GM19035 (cell line): ENCODE data around the gene MACF1.
"Not testable (repeated sequence)": the region's sequence is repeated elsewhere in the genome, so short reads cannot be mapped to it uniquely, and the experiment has no call there.

Source experiments
- ATAC-seq: cut with Tn5 transposase; IDR thresholded peaks from one replicate; pipeline ENCODE4 v1.9.1; 2021; ENCODE audit not compliant: unreplicated experiment

MACF1 gene

GRCh38 chr1:39446986-39447567, 242.6 kb downstream of the MACF1 start:
- ATAC-seq: no peak

DNA sequence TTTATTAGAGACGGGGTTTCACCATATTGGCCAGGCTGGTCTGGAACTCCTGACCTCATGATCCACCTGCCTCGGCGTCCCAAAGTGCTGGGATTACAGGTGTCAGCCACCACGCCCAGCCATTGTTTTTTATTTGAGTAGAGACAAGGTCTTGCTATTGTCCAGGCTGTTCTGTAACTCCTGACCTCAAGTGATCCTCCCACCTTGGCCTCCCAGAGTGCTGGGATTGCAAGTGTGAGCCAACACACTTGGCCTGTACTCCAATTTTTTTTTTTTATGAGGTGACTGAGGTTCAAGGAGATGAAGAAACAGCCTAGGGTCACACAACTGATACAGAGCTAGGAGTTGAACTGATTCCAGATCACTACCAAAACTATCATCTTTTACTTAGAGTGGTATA, 245.5 kb downstream of the MACF1 start:
- not testable (repeated sequence) for ATAC-seq

GRCh38 chr1:39450956-39451606, 246.6 kb downstream of the MACF1 start:
- no peak for ATAC-seq

DNA sequence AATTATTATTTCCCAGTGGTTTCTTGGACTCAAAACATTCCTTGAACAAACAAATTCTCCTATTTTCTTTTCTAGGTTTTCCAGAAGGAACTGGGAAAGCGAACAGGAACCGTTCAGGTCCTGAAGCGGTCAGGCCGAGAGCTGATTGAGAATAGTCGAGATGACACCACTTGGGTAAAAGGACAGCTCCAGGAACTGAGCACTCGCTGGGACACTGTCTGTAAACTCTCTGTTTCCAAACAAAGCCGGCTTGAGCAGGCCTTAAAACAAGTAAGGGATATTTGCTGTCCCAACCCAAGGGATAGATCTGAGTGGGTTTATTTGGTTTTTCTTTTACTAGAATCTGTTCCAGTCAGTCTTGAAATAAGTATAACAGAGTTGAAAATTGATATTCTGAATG, 247.6 kb downstream of the MACF1 start:
- ATAC-seq: no peak

DNA sequence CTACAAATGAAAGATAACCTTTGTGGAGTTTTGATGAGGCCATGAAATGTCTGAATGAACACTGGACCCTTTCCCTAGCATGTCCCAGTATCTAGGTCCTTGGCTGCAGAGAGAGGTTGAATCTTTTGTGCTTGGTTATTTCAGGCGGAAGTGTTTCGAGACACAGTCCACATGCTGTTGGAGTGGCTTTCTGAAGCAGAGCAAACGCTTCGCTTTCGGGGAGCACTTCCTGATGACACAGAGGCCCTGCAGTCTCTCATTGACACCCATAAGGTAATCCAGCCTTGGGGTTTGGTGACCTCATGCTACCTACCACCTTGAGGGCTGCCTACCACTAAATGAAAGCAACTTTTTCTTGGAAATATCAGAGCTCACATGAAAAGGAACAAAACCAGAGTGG, 248.0 kb downstream of the MACF1 start:
- no peak for ATAC-seq

GRCh38 chr1:39453603-39454002, 249.1 kb downstream of the MACF1 start:
- ATAC-seq: no peak

DNA sequence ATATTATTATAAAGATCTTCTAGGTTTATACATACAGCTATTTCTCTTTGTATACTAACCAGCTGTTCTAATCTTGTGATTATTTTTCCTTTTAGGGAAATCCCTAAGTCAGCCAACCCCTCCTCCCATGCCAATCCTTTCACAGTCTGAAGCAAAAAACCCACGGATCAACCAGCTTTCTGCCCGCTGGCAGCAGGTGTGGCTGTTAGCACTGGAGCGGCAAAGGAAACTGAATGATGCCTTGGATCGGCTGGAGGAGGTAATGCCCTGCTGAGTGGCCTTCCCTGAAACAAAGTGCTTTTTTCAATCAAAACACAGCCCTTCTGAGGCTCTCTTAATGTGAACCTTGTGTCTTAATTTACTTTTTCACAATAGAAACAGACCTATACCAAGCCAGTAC, 254.5 kb downstream of the MACF1 start:
- no peak for ATAC-seq

DNA sequence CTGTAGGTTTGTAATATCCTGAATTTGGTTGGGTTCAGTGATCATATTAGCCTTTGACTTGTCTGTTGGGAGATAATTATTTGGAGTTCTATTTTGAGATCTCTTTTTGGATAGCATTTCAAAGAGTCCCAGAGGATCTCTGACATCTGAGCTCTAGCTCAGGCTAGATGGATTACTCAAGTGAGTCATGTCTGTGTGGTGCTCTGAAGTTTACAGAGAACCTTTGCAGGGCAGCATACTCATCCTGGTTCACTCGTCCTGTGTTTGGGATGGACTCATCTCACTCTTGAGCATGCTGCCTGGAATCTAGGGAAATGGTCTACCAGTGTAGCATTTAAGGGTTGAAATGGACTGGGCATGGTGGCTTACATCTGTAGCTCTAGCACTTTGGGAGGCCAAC, 257.6 kb downstream of the MACF1 start:
- no peak for ATAC-seq

GRCh38 chr1:39466413-39467107, 262.1 kb downstream of the MACF1 start:
- no peak for ATAC-seq

DNA sequence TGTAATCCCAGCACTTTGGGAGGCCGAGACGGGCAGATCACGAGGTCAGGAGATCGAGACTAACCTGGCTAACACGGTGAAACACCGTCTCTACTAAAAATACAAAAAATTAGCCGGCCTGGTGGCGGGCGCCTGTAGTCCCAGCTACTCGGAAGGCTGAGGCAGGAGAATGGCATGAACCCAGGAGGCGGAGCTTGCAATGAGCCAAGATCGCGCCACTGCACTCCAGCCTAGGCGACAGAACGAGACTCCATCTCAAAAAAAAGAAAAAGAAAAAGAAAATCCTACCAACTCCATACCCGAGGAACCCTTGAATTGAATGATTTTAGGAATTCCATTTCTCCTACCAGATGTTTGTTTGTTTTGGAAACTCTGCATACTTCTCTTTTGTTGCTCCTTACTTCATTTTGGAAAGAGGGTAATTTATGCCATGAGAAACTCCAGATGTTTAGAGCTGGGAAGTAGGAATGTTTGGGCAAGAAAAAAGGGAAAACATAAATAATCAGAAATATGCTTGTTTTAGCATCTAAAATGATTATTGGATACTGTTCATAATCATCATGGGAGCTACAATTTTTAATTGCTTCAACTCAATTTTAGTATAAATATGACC, 262.7 kb downstream of the MACF1 start:
- not testable (repeated sequence) for ATAC-seq

GRCh38 chr1:39469150-39469549, 264.7 kb downstream of the MACF1 start:
- no peak for ATAC-seq

- no peak for ATAC-seq
Observed at GRCh38 chr1:39470040-39470439, 265.5 kb downstream of the MACF1 start.

- no peak for ATAC-seq
Observed at GRCh38 chr1:39472826-39473225, 268.3 kb downstream of the MACF1 start.

DNA sequence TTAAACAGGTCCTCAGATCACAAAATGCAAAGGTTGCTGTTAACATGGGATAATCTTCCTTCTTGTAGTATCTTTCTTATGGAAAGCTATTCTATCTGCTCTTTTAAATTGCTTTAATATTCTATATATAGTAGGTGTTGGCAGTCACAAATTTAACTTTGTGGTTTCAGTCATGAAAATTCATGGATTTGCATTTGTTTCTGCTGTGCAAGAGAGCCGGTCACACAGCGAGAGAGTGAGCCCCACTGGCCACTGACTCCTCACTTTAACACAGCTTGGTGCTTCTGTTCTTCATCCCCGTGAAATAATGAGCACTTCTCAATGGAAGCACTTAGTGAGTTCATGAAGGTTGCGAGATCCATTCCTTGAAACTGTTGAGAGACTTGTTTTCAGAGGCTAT, 268.8 kb downstream of the MACF1 start:
- ATAC-seq: no peak

- ATAC-seq: no peak
Observed at GRCh38 chr1:39474810-39475209, 270.3 kb downstream of the MACF1 start.

- ATAC-seq: not testable (repeated sequence)
Observed at GRCh38 chr1:39475551-39475950, 271.1 kb downstream of the MACF1 start.

- no peak for ATAC-seq
Observed at GRCh38 chr1:39478126-39478915, 273.8 kb downstream of the MACF1 start.

DNA sequence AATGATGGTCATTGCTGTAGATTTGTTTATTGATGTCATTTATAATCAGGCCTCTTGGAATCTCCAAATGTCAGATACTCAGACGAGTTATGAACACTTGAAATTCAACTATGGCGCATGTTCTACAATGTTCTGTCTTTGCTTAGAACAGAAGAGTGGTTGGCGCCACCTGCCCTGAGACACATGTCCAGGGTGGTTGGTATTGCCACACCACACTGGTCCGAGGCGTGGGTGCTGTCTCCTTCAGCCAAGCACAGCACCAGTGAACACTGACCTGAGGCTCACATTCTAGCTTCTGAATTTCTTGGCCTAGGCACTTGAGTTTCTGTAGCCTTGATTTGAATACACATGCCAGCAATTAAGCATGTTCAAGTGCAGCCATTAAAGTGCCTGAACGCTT, 276.8 kb downstream of the MACF1 start:
- ATAC-seq: no peak

DNA sequence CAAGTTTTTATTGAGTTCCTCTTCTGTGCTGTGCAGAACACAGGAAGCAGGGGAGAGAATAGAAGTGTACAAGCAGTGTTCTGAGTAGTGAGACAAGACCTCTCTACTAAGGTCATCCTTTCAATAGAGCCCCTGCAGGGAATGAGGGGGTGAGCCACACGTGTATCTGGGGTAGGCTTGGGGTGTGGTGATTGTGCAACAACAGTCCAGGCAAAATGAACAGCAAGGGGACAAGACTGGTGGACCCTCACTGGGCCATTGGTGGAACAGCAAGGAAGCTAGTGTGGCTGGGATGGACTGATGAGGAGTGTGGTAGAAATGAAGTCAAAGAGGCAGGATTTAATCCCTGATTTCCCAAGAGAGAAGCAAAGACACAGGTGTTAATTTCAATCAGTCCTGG, 278.8 kb downstream of the MACF1 start:
- ATAC-seq: no peak

DNA sequence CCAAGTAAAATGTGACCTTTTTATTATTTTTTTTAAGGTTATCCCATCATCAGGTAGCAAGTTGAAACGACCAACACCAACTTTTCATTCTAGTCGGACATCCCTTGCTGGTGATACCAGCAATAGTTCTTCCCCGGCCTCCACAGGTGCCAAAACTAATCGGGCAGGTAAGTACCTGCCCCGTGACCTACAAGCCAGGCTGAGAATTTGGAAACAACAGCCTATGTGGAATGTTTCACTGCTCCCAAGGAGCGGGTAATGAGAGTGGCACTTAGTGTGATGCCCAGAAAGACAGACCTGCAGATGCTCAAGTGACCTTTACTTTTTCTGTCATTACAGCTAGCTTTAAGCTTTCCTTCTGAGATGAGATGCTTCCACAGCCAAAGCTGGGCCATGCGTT, 280.1 kb downstream of the MACF1 start:
- no peak for ATAC-seq
